K562 (cell line): ENCODE measurements around the gene CHD3. TPM values are rescaled to one million over a fixed set of nuclear protein-coding genes. Genes with fewer than 3 reads are reported as not detected.

Experiments used
- ATF4 ChIP-seq: fragments of 450-650 bp; formaldehyde crosslinking; IDR thresholded peaks from 2 replicates; pipeline ENCODE4 v1.4.0; 2022; ENCODE audit warnings: mild to moderate bottlenecking, moderate library complexity
- BCOR ChIP-seq: fragments of 450-650 bp; IDR thresholded peaks from 2 replicates; pipeline ENCODE4 v1.6.1; 2016
- BMI1 ChIP-seq: fragments of 150-350 bp; IDR thresholded peaks from 2 replicates; pipeline ENCODE4 v1.6.1; 2014; ENCODE audit warnings: low read length
- BRD9 ChIP-seq: fragments of 450-650 bp; IDR thresholded peaks from 2 replicates; pipeline ENCODE4 v1.6.1; 2018; ENCODE audit warnings: low read depth; ENCODE audit not compliant: partially characterized antibody
- CBX5 ChIP-seq: IDR thresholded peaks from 2 replicates; pipeline ENCODE4 v1.6.1; 2014; ENCODE audit warnings: low read depth, borderline replicate concordance
- CHCHD3 ChIP-seq: fragments of 250-450 bp; sonication (Bioruptor Pico); IDR thresholded peaks from 2 replicates; pipeline ENCODE4 v2.1.2; 2022; ENCODE audit warnings: mild to moderate bottlenecking
- DACH1 ChIP-seq: fragments of 450-650 bp; IDR thresholded peaks from 2 replicates; pipeline ENCODE4 v1.6.1; 2018; ENCODE audit not compliant: partially characterized antibody
- E4F1 ChIP-seq: fragments of 250-450 bp; sonication (Bioruptor Pico); IDR thresholded peaks from 2 replicates; pipeline ENCODE4 v1.5.0; 2021; ENCODE audit warnings: mild to moderate bottlenecking, borderline replicate concordance
- FOXA3 ChIP-seq, 2 experiments: fragments of 450-650 bp in 1 of 2; sonication (generic) in 1 of 2; formaldehyde crosslinking; IDR thresholded peaks in 1 of 2; conservative IDR thresholded peaks in 1 of 2; 2 replicates each; pipeline versions ENCODE4 v1.4.0 to v1.8.0; 2020 to 2022; ENCODE audit warnings: mild to moderate bottlenecking in 2 of 2, missing genetic modification reagents in 1 of 2
- GTF2F1 ChIP-seq: IDR thresholded peaks from 2 replicates; pipeline ENCODE4 v1.6.1; 2011; ENCODE audit warnings: low read depth, low read length, improper control_type of control experiment
- HDAC2 ChIP-seq: fragments of 450-650 bp; IDR thresholded peaks from 2 replicates; pipeline ENCODE4 v1.6.1; 2016; ENCODE audit warnings: mild to moderate bottlenecking
- HNRNPK ChIP-seq: fragments of 200-400 bp; formaldehyde crosslinking; IDR thresholded peaks from one replicate; pipeline ENCODE4 v1.6.1; 2018; ENCODE audit warnings: mild to moderate bottlenecking, low read depth, low read length; ENCODE audit not compliant: poor library complexity, severe bottlenecking
- KDM1A ChIP-seq, 2 experiments: fragments of 450-650 bp; IDR thresholded peaks; 2 replicates each; pipeline ENCODE4 v1.6.1; 2016; ENCODE audit warnings: mild to moderate bottlenecking in 2 of 2
- KLF10 ChIP-seq: fragments of 250-450 bp; sonication (Bioruptor Pico); IDR thresholded peaks from 2 replicates; pipeline ENCODE4 v1.6.1; 2021; ENCODE audit warnings: matching md5 sums
- MYBL2 ChIP-seq, 2 experiments: fragments of 450-650 bp in 1 of 2; sonication (generic) in 1 of 2; formaldehyde crosslinking in 1 of 2; IDR thresholded peaks; 2 replicates each; pipeline versions ENCODE4 v1.6.1 to v1.8.1; 2017 to 2022; ENCODE audit warnings: borderline replicate concordance in 1 of 2, inconsistent platforms in 1 of 2, low read depth in 1 of 2, mild to moderate bottlenecking in 1 of 2, missing genetic modification reagents in 1 of 2, moderate library complexity in 1 of 2
- NR3C1 ChIP-seq: sonication (generic); formaldehyde crosslinking; IDR thresholded peaks from 2 replicates; pipeline ENCODE4 v1.8.1; 2022; ENCODE audit warnings: missing genetic modification reagents
- PURB ChIP-seq: sonication (generic); formaldehyde crosslinking; IDR thresholded peaks from 2 replicates; pipeline ENCODE4 v1.9.0; 2021; ENCODE audit warnings: low read depth, mild to moderate bottlenecking, missing genetic modification reagents
- SIN3A ChIP-seq, 2 experiments: fragments of 150-350 bp in 1 of 2; IDR thresholded peaks; 2 replicates each; pipeline ENCODE4 v1.6.1; 2011 to 2016; ENCODE audit warnings: borderline replicate concordance in 2 of 2, low read depth in 2 of 2, low read length in 2 of 2, mild to moderate bottlenecking in 2 of 2, moderate library complexity in 2 of 2; ENCODE audit not compliant: control insufficient read depth in 1 of 2
- TCF15 ChIP-seq: fragments of 250-450 bp; sonication (Bioruptor Pico); IDR thresholded peaks from 2 replicates; pipeline ENCODE4 v1.8.0; 2022; ENCODE audit warnings: moderate library complexity, mild to moderate bottlenecking, inconsistent platforms
- THAP7 ChIP-seq: fragments of 250-450 bp; sonication (Bioruptor Pico); IDR thresholded peaks from 2 replicates; pipeline ENCODE4 v1.5.0; 2021
- YY1 ChIP-seq, 3 experiments: IDR thresholded peaks; 2 replicates each; pipeline ENCODE4 v1.6.1; 2011; ENCODE audit warnings: low read length in 2 of 3, mild to moderate bottlenecking in 2 of 3, moderate library complexity in 2 of 3, borderline replicate concordance in 1 of 3, control low read depth in 1 of 3, low read depth in 1 of 3; ENCODE audit not compliant: insufficient read depth in 3 of 3, insufficient replicate concordance in 2 of 3, control insufficient read depth in 1 of 3, insufficient read length in 1 of 3; ENCODE audit errors: extremely low read depth in 1 of 3
- ZNF165 ChIP-seq: fragments of 250-450 bp; sonication (Bioruptor Pico); IDR thresholded peaks from 2 replicates; pipeline ENCODE4 v1.4.0; 2020; ENCODE audit warnings: borderline replicate concordance
- ZNF175 ChIP-seq: fragments of 200-800 bp; sonication (Bioruptor generic); IDR thresholded peaks from 2 replicates; pipeline ENCODE4 v1.6.1; 2016; ENCODE audit warnings: low read depth, mild to moderate bottlenecking, missing genetic modification characterization, missing compliant biosample characterization
- polyA plus RNA-seq, 8 experiments: library from polyadenylated mRNA; depleted of rRNA in 4 of 8; stranded (reverse) in 5 of 8; unstranded in 3 of 8; fragments of >200 nt; fragmentation: Nextera tagmentation in 2 of 8; fragmentation: Illumina TruSeq in 1 of 8; extraction: Ambion mirVana in 2 of 8; extraction: Trizol in 1 of 8; gene quantifications; 2 replicates each; pipeline versions ENCODE4 v1.2.1 to v1.2.3, GENCODE V29; 2011 to 2014; ENCODE audit warnings: inconsistent platforms in 1 of 8, missing spikeins in 1 of 8
- total RNA-seq, 7 experiments: library from RNA; depleted of rRNA in 6 of 7; stranded (reverse); fragments of >200 nt in 6 of 7; fragmentation: Illumina TruSeq in 2 of 7; extraction: Trizol in 2 of 7; gene quantifications; 2 replicates each; pipeline versions ENCODE4 v1.2.1 to v1.2.3, GENCODE V29; 2011 to 2021; ENCODE audit warnings: low replicate concordance in 1 of 7

Gene CHD3
- total and polyA plus RNA-seq, 9 of the 15 experiments (the other 6 are each of a cell fraction or from before 2014, with no cell fraction given), result 0.39 to 38.2 (median 21.2) TPM

GRCh38 chr17:7915611-7916384, 27.2 kb downstream of the CHD3 start, which contains the start of gene RNF227 (continued):
- no peak for TF ChIP-seq YY1 (IDR thresholded peaks at IDR 0.05; ENCODE audit: borderline replicate concordance in 1 of 3, control insufficient read depth in 1 of 3, extremely low read depth in 1 of 3, insufficient read depth in 3 of 3, insufficient read length in 1 of 3, insufficient replicate concordance in 2 of 3, low read depth in 1 of 3, low read length in 2 of 3)
- no peak for TF ChIP-seq THAP7 (CRISPR knock-in tag)
- no peak for TF ChIP-seq GTF2F1
- TF ChIP-seq HNRNPK, result no peak
- no peak for TF ChIP-seq KLF10 (CRISPR knock-in tag)
- peak; percentile 92; the same call in 1 of the 2 replicates for TF ChIP-seq NR3C1 (CRISPR knock-in tag)
- no peak for TF ChIP-seq CHCHD3 (CRISPR knock-in tag)
- TF ChIP-seq BRD9, result no peak
- TF ChIP-seq PURB, result no peak
- TF ChIP-seq BMI1, result no peak
- TF ChIP-seq TCF15, result no peak
- no peak for TF ChIP-seq CBX5
- TF ChIP-seq SIN3A (IDR thresholded peaks at IDR 0.05; ENCODE audit: borderline replicate concordance in 2 of 2, control insufficient read depth in 1 of 2, low read depth in 2 of 2, low read length in 2 of 2), result 0 out of 4 replicates have a peak, but pooled peaks of 1 of the 2 experiments have one; percentile 61
- TF ChIP-seq DACH1, result no peak
- no peak for TF ChIP-seq ZNF175 (CRISPR knock-in tag)
- no peak for TF ChIP-seq ZNF165 (CRISPR knock-in tag)
- no peak for TF ChIP-seq BCOR
- TF ChIP-seq FOXA3 (CRISPR knock-in tag; conservative IDR thresholded peaks at IDR 0.05 in 1 of 2, IDR thresholded peaks at IDR 0.05 in 1 of 2), result peak in 1 of 2 experiments; percentile 70; a peak in 1 of 4 replicates
- no peak for TF ChIP-seq KDM1A (IDR thresholded peaks at IDR 0.05)
- no peak for TF ChIP-seq E4F1 (CRISPR knock-in tag)
- TF ChIP-seq HDAC2, result 0 out of 2 replicates have a peak, but pooled peaks have one; percentile 7
- TF ChIP-seq MYBL2 (IDR thresholded peaks at IDR 0.05; ENCODE audit: low read depth), result no peak
- TF ChIP-seq MYBL2 (CRISPR knock-in tag; IDR thresholded peaks at IDR 0.05; ENCODE audit: borderline replicate concordance), result no peak
- TF ChIP-seq ATF4, result no peak
